ENCODE results near the gene GPR27.

Gene GPR27

GRCh38 chr3:71789922-71790321 lies 36.3 kb downstream of the GPR27 start:
- no peak for TF ChIP-seq CTCF (IDR thresholded peaks at IDR 0.05; ENCODE audit: low read depth, low read length, missing control alignments)
- no peak for DNase-seq (ENCODE audit: extremely low read depth, low read depth)
- H3K4me3 ChIP-seq (replicated peaks; ENCODE audit: low read depth, low read length) = no peak overlapping the region

GRCh38 chr3:71791634-71792033 lies 38.0 kb downstream of the GPR27 start:
- no peak for DNase-seq (ENCODE audit: extremely low read depth, low read depth)
- no peak overlapping the region for H3K4me3 ChIP-seq (replicated peaks; ENCODE audit: low read depth, low read length)
- TF ChIP-seq CTCF (IDR thresholded peaks at IDR 0.05; ENCODE audit: low read depth, low read length, missing control alignments) = no peak

GRCh38 chr3:71796290-71796689 lies 42.6 kb downstream of the GPR27 start:
- no peak overlapping the region for H3K4me3 ChIP-seq (replicated peaks; ENCODE audit: low read depth, low read length)
- no peak for TF ChIP-seq CTCF (IDR thresholded peaks at IDR 0.05; ENCODE audit: low read depth, low read length, missing control alignments)
- no peak for DNase-seq (ENCODE audit: extremely low read depth, low read depth)

GRCh38 chr3:71797455-71797854 lies 43.8 kb downstream of the GPR27 start:
- TF ChIP-seq CTCF (IDR thresholded peaks at IDR 0.05; ENCODE audit: low read depth, low read length, missing control alignments) = no peak
- DNase-seq (ENCODE audit: extremely low read depth, low read depth) = no peak
- no peak overlapping the region for H3K4me3 ChIP-seq (replicated peaks; ENCODE audit: low read depth, low read length)

GRCh38 chr3:71800023-71800422 lies 46.4 kb downstream of the GPR27 start:
- TF ChIP-seq CTCF (IDR thresholded peaks at IDR 0.05; ENCODE audit: low read depth, low read length, missing control alignments) = no peak
- DNase-seq (ENCODE audit: extremely low read depth, low read depth) = no peak
- no peak overlapping the region for H3K4me3 ChIP-seq (replicated peaks; ENCODE audit: low read depth, low read length)

- no peak overlapping the region for H3K4me3 ChIP-seq (replicated peaks; ENCODE audit: low read depth, low read length)
- TF ChIP-seq CTCF (IDR thresholded peaks at IDR 0.05; ENCODE audit: low read depth, low read length, missing control alignments) = no peak
- no peak for DNase-seq (ENCODE audit: extremely low read depth, low read depth)
These were observed 48.3 kb downstream of the GPR27 start for GRCh38 chr3:71801986-71802385.

GRCh38 chr3:71803248-71803647 lies 49.6 kb downstream of the GPR27 start:
- no peak overlapping the region for H3K4me3 ChIP-seq (replicated peaks; ENCODE audit: low read depth, low read length)
- no peak for DNase-seq (ENCODE audit: extremely low read depth, low read depth)
- no peak for TF ChIP-seq CTCF (IDR thresholded peaks at IDR 0.05; ENCODE audit: low read depth, low read length, missing control alignments)

Data from HFF-Myc (cell line).